Heart left ventricle (tissue), 13 donors: ENCODE measurements around the gene RNF149.

Experiments
- CTCF ChIP-seq, 12 donors: fragments of 200-600 bp; sonication (generic) in 4 of 12; IDR thresholded peaks; one replicate each; pipeline versions ENCODE4 v1.5.0 to v1.8.0; 2018 to 2022; ENCODE audit warnings: antibody characterized with exemption in 12 of 12, mild to moderate bottlenecking in 5 of 12
- POLR2A ChIP-seq, 2 donors: fragments of 450-650 bp; IDR thresholded peaks; one replicate each; pipeline ENCODE4 v1.6.1; 2017; ENCODE audit warnings: antibody characterized with exemption in 2 of 2, mild to moderate bottlenecking in 2 of 2, moderate library complexity in 2 of 2
- donor health status: ischemic (EF 13 %, LVEDD 7.1; RV severe dilation, severe dysfunction).
- donor health status: DM: no; HTN: yes; CAD: no.
- donor health status: DM: no; HTN: no; CAD: no.
- donor health status: ischemic (EF 25% LVEDD 6.9; RV normal size, moderate dysfunction).
- donor health status: ischemic (EF 25% LVEDD 5.7; RV mildly dilated, moderate dysfunction).
- donor health status: ischemic (EF 35%, LVEDD 5.7; RV mildly dilated, moderate dysfunction).
- donor health status: nonischemic (EF 11% LVEDD 7.7; RV severe dilation, severe dysfunction).
- donor health status: DM: yes; HTN: yes; CAD: no.
- donor health status: PGD.
- donor health status: ischemic (EF 29% LVEDD 5.4; RV normal size, mild dysfunction).
- donor health status: nonischemic (EF 23%, LVEDD 6.1; RV moderate dilation, normal function).

GRCh38 chr2:101241158-101241557, 67.3 kb downstream of the RNF149 start:
- TF ChIP-seq POLR2A (IDR thresholded peaks at IDR 0.05) (no peak), CTCF (IDR thresholded peaks at IDR 0.05) (no peak)
